GM12878 (cell line): Measurements from ENCODE around the gene SKAP1. TPM values are rescaled to one million over a fixed set of nuclear protein-coding genes. Genes with fewer than 3 reads are reported as not detected.

Experiments used
- ATF2 ChIP-seq: IDR thresholded peaks from 2 replicates; pipeline ENCODE4 v1.6.1; 2012; ENCODE audit warnings: low read length, inconsistent platforms
- BHLHE40 ChIP-seq, 2 experiments: fragments of 450-650 bp in 1 of 2; IDR thresholded peaks; 2 replicates each; pipeline ENCODE4 v1.6.1; 2011 to 2017; ENCODE audit warnings: low read depth in 2 of 2, borderline replicate concordance in 1 of 2, improper control_type of control experiment in 1 of 2, low read length in 1 of 2, mild to moderate bottlenecking in 1 of 2
- CBFB ChIP-seq: IDR thresholded peaks from 2 replicates; pipeline ENCODE4 v1.6.1; 2016; ENCODE audit warnings: antibody characterized with exemption, low read depth
- CHD4 ChIP-seq: fragments of 200-600 bp; sonication (generic); IDR thresholded peaks from 2 replicates; pipeline ENCODE4 v1.6.1; 2016; ENCODE audit warnings: mild to moderate bottlenecking
- E2F4 ChIP-seq: IDR thresholded peaks from 2 replicates; pipeline ENCODE4 v1.6.1; 2012; ENCODE audit warnings: low read depth, low read length, improper control_type of control experiment
- E2F8 ChIP-seq: fragments of 450-650 bp; IDR thresholded peaks from 2 replicates; pipeline ENCODE4 v1.6.1; 2018; ENCODE audit warnings: mild to moderate bottlenecking, low read depth, moderate library complexity; ENCODE audit not compliant: partially characterized antibody
- FOXM1 ChIP-seq: IDR thresholded peaks from 2 replicates; pipeline ENCODE4 v1.6.1; 2012; ENCODE audit warnings: low read depth, mild to moderate bottlenecking, inconsistent platforms, low read length, moderate library complexity
- GATAD2B ChIP-seq: fragments of 450-650 bp; conservative IDR thresholded peaks from 2 replicates; pipeline ENCODE4 v1.6.1; 2017; ENCODE audit warnings: low read depth, mild to moderate bottlenecking, moderate library complexity
- KLF5 ChIP-seq: fragments of 450-650 bp; IDR thresholded peaks from 2 replicates; pipeline ENCODE4 v1.6.1; 2014; ENCODE audit warnings: mild to moderate bottlenecking; ENCODE audit not compliant: partially characterized antibody
- NFYB ChIP-seq: IDR thresholded peaks from 2 replicates; pipeline ENCODE4 v1.6.1; 2011; ENCODE audit warnings: low read depth, mild to moderate bottlenecking, low read length, improper control_type of control experiment, moderate library complexity; ENCODE audit not compliant: insufficient read depth
- ZNF384 ChIP-seq: IDR thresholded peaks from 2 replicates; pipeline ENCODE4 v1.6.1; 2012; ENCODE audit warnings: low read depth, mild to moderate bottlenecking, low read length, improper control_type of control experiment, borderline replicate concordance
- polyA plus RNA-seq, 11 experiments: library from polyadenylated mRNA; depleted of rRNA in 4 of 11; unstranded in 6 of 11; stranded (reverse) in 5 of 11; fragments of >200 nt; fragmentation: Nextera tagmentation in 4 of 11; fragmentation: Illumina TruSeq in 1 of 11; extraction: Ambion mirVana in 4 of 11; extraction: Trizol in 1 of 11; gene quantifications; 1 replicate in 1 of 11; 2 replicates in 10 of 11; pipeline versions ENCODE4 v1.2.1 to v1.2.3, GENCODE V29; 2011 to 2016; ENCODE audit warnings: inconsistent platforms in 2 of 11, missing spikeins in 2 of 11, low read depth in 1 of 11
- total RNA-seq, 4 experiments: library from RNA; depleted of rRNA in 3 of 4; stranded (reverse); fragments of >200 nt in 3 of 4; fragmentation: Illumina TruSeq in 1 of 4; extraction: Trizol in 1 of 4; gene quantifications; 2 replicates each; pipeline versions ENCODE4 v1.2.1 to v1.2.3, GENCODE V29; 2013 to 2021
- TF ChIP-seq, protein P1 (sequence below): IDR thresholded peaks from 2 replicates; pipeline ENCODE4 v1.6.1; 2011; ENCODE audit warnings: low read depth, low read length, improper control_type of control experiment, borderline replicate concordance
- TF ChIP-seq, protein P2 (sequence below): fragments of 450-650 bp; IDR thresholded peaks from 2 replicates; pipeline ENCODE4 v1.6.1; 2017; ENCODE audit warnings: mild to moderate bottlenecking, moderate library complexity
- TF ChIP-seq, protein P3 (sequence below): fragments of 450-650 bp; formaldehyde crosslinking; IDR thresholded peaks from 2 replicates; pipeline ENCODE4 v1.4.0; 2022; ENCODE audit warnings: mild to moderate bottlenecking, moderate library complexity

SKAP1 gene
- total and polyA plus RNA-seq, 10 of the 15 experiments (the other 5 are each of a cell fraction or from before 2014, with no cell fraction given) = 17.1 to 97.6 (median 35.9) TPM

DNA sequence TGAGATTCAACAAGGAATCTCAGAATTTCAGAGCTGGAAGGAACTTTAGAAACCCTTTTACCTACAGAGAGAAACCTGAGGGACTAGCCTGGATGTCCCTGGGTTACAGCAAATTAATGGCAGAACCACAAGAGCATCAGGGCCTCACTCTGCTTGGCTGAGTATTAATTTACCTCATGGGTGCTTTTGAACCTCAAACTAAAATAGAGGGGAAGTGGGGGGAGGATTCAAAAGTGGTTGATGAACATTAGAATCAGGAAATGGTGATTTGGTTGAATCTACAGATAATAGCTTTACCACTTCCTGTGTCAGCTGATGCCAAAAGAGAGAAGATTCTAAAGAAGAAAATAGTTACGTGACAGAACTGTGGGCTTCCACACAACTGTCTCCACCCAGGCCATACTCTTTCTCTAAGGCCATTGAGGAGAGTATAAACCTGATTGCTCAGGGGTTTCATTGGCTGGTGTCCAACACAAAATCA, 11.3 kb upstream of the SKAP1 start (continued):
- TF ChIP-seq GATAD2B (0 out of 2 replicates have a peak, but pooled peaks have one; percentile 37), NFYB (0 out of 2 replicates have a peak, but pooled peaks have one; percentile 33), E2F4 (no peak), BHLHE40 (IDR thresholded peaks at IDR 0.05; ENCODE audit: borderline replicate concordance in 1 of 2, low read depth in 2 of 2, low read length in 1 of 2) (peak; percentile 70 to 77; a peak in 3 of 4 replicates), CBFB (peak; percentile 92), E2F8 (peak; percentile 69), CHD4 (no peak), ZNF384 (no peak), ATF2 (peak; percentile 92), FOXM1 (peak; percentile 89), KLF5 (no peak)
- TF ChIP-seq, protein P1, sequence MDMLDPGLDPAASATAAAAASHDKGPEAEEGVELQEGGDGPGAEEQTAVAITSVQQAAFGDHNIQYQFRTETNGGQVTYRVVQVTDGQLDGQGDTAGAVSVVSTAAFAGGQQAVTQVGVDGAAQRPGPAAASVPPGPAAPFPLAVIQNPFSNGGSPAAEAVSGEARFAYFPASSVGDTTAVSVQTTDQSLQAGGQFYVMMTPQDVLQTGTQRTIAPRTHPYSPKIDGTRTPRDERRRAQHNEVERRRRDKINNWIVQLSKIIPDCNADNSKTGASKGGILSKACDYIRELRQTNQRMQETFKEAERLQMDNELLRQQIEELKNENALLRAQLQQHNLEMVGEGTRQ = peak; percentile 20; the same call in 1 of the 2 replicates
- TF ChIP-seq, protein P2, sequence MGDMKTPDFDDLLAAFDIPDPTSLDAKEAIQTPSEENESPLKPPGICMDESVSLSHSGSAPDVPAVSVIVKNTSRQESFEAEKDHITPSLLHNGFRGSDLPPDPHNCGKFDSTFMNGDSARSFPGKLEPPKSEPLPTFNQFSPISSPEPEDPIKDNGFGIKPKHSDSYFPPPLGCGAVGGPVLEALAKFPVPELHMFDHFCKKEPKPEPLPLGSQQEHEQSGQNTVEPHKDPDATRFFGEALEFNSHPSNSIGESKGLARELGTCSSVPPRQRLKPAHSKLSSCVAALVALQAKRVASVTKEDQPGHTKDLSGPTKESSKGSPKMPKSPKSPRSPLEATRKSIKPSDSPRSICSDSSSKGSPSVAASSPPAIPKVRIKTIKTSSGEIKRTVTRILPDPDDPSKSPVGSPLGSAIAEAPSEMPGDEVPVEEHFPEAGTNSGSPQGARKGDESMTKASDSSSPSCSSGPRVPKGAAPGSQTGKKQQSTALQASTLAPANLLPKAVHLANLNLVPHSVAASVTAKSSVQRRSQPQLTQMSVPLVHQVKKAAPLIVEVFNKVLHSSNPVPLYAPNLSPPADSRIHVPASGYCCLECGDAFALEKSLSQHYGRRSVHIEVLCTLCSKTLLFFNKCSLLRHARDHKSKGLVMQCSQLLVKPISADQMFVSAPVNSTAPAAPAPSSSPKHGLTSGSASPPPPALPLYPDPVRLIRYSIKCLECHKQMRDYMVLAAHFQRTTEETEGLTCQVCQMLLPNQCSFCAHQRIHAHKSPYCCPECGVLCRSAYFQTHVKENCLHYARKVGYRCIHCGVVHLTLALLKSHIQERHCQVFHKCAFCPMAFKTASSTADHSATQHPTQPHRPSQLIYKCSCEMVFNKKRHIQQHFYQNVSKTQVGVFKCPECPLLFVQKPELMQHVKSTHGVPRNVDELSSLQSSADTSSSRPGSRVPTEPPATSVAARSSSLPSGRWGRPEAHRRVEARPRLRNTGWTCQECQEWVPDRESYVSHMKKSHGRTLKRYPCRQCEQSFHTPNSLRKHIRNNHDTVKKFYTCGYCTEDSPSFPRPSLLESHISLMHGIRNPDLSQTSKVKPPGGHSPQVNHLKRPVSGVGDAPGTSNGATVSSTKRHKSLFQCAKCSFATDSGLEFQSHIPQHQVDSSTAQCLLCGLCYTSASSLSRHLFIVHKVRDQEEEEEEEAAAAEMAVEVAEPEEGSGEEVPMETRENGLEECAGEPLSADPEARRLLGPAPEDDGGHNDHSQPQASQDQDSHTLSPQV = peak; percentile 6; the same call in 1 of the 2 replicates
- TF ChIP-seq, protein P3, sequence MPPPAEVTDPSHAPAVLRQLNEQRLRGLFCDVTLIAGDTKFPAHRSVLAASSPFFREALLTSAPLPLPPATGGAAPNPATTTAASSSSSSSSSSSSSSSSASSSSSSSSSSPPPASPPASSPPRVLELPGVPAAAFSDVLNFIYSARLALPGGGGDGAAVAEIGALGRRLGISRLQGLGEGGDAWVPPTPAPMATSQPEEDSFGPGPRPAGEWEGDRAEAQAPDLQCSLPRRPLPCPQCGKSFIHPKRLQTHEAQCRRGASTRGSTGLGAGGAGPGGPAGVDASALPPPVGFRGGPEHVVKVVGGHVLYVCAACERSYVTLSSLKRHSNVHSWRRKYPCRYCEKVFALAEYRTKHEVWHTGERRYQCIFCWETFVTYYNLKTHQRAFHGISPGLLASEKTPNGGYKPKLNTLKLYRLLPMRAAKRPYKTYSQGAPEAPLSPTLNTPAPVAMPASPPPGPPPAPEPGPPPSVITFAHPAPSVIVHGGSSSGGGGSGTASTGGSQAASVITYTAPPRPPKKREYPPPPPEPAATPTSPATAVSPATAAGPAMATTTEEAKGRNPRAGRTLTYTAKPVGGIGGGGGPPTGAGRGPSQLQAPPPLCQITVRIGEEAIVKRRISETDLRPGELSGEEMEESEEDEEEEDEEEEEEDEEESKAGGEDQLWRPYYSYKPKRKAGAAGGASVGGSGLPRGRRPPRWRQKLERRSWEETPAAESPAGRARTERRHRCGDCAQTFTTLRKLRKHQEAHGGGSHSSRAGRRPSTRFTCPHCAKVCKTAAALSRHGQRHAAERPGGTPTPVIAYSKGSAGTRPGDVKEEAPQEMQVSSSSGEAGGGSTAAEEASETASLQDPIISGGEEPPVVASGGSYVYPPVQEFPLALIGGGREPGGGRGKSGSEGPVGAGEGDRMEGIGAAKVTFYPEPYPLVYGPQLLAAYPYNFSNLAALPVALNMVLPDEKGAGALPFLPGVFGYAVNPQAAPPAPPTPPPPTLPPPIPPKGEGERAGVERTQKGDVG = no peak
